HepG2 (cell line): Measurements from ENCODE around the gene CERS1. TPM values are rescaled to one million over a fixed set of nuclear protein-coding genes. Genes with fewer than 3 reads are reported as not detected.
A peak's percentile ranks its signal among the peaks of the same experiment; 100 is the strongest.
"Not testable (repeated sequence)": the region's sequence is repeated elsewhere in the genome, so short reads cannot be mapped to it uniquely, and the experiment has no call there.

ENCODE experiments used
- ATAC-seq: fragments of 200-7000 bp; cut with Tn5 transposase; 3 replicates; pipeline ENCODE4 v1.9.1; 2020; ENCODE audit warnings: mild to moderate bottlenecking, moderate library complexity
- BruUV-seq: library from RNA; stranded (reverse); fragments of 400-500 nt; replicated peaks from 2 replicates; lab custom pipeline; 2021; lab: Mats Ljungman, UMichigan
- CTCF ChIA-PET: fragments of 300-600 bp; formaldehyde crosslinking; extraction: SDS; loops from one replicate; lab custom pipeline; 2021; ENCODE audit warnings: low total read pairs, inconsistent platforms, low intra/inter-chr PET ratio; lab: Yijun Ruan, JAX
- POLR2A ChIA-PET: fragments of 350-600 bp; sonication (Branson Sonifier 250); formaldehyde crosslinking; loops from one replicate; lab custom pipeline; 2020; ENCODE audit warnings: antibody characterized with exemption, inconsistent platforms; lab: Yijun Ruan, JAX
- DNase-seq: peaks from one replicate; pipeline ENCODE4 v3.0.0-alpha.2; 2015; ENCODE audit warnings: low spot score
- FAIRE-seq: peaks from 3 replicates; lab custom pipeline; 2011; peaks lifted over from hg19 to GRCh38; lab: Jason Lieb, UNC
- H2AFZ ChIP-seq: one replicate; pipeline ENCODE4 v1.6.1; 2011; ENCODE audit warnings: low read length, inconsistent platforms
- H3K27ac ChIP-seq: fragments of 300-600 bp; 3 replicates; pipeline ENCODE4 v1.8.0; 2011; ENCODE audit warnings: mixed run types, mild to moderate bottlenecking, mixed read lengths, low read length, inconsistent platforms; ENCODE audit not compliant: insufficient read depth; ENCODE audit errors: extremely low read length
- H3K27me3 ChIP-seq, 2 experiments: fragments of 200-600 bp in 1 of 2; 2 replicates in 1 of 2; 3 replicates in 1 of 2; pipeline versions ENCODE4 v1.6.0 to v1.8.0; 2011; ENCODE audit warnings: low read length in 2 of 2, mild to moderate bottlenecking in 2 of 2, moderate library complexity in 2 of 2, inconsistent platforms in 1 of 2; ENCODE audit not compliant: insufficient read depth in 2 of 2, control insufficient read depth in 1 of 2
- H3K36me3 ChIP-seq, 2 experiments: fragments of 200-600 bp in 1 of 2; replicated peaks in 1 of 2; 2 replicates in 1 of 2; 3 replicates in 1 of 2; pipeline versions ENCODE4 v1.5.1 to v1.8.0; 2011; ENCODE audit warnings: low read length in 2 of 2, inconsistent platforms in 1 of 2; ENCODE audit not compliant: insufficient read depth in 2 of 2, control insufficient read depth in 1 of 2
- H3K4me1 ChIP-seq: 2 replicates; pipeline ENCODE4 v1.5.1; 2012; ENCODE audit warnings: low read length, inconsistent platforms; ENCODE audit not compliant: insufficient read depth
- H3K4me2 ChIP-seq: 2 replicates; pipeline ENCODE4 v1.6.0; 2011; ENCODE audit warnings: low read depth, low read length, inconsistent platforms
- H3K4me3 ChIP-seq, 3 experiments: fragments of 200-600 bp in 1 of 3; sonication (generic), shearing (Covaris generic) in 1 of 3; replicated peaks in 1 of 3; 2 replicates each; pipeline ENCODE4 v1.5.1; 2011 to 2016; ENCODE audit warnings: low read length in 3 of 3, inconsistent platforms in 2 of 3, low read depth in 2 of 3, mild to moderate bottlenecking in 2 of 3, control low read depth in 1 of 3, mixed read lengths in 1 of 3; ENCODE audit not compliant: insufficient read depth in 1 of 3
- H3K79me2 ChIP-seq: one replicate; pipeline ENCODE4 v1.6.1; 2011; ENCODE audit warnings: low read length, inconsistent platforms; ENCODE audit not compliant: insufficient read depth
- H3K9ac ChIP-seq: 2 replicates; pipeline ENCODE4 v1.6.0; 2011; ENCODE audit warnings: mild to moderate bottlenecking, low read depth, low read length, inconsistent platforms; ENCODE audit not compliant: insufficient read depth
- H3K9me3 ChIP-seq: 2 replicates; pipeline ENCODE4 v1.5.1; 2012; ENCODE audit warnings: mild to moderate bottlenecking, low read length
- H4K20me1 ChIP-seq: 2 replicates; pipeline ENCODE4 v1.6.0; 2011; ENCODE audit warnings: inconsistent platforms, mild to moderate bottlenecking, low read length, moderate library complexity; ENCODE audit not compliant: insufficient read depth
- AGO2 ChIP-seq: fragments of 200-400 bp; formaldehyde crosslinking; optimal IDR thresholded peaks from 2 replicates; pipeline ENCODE3; 2017; ENCODE audit warnings: mild to moderate bottlenecking, low read depth, low read length, moderate library complexity
- ATAD3A ChIP-seq: sonication (generic); formaldehyde crosslinking; IDR thresholded peaks from 2 replicates; pipeline ENCODE4 v1.4.0; 2020; ENCODE audit warnings: missing genetic modification reagents
- FOXC1 ChIP-seq: sonication (generic); formaldehyde crosslinking; IDR thresholded peaks from 2 replicates; pipeline ENCODE4 v1.8.0; 2022; ENCODE audit warnings: mild to moderate bottlenecking, missing genetic modification reagents, borderline replicate concordance
- GMEB2 ChIP-seq: IDR thresholded peaks from 2 replicates; pipeline ENCODE4 v1.6.1; 2016; ENCODE audit warnings: missing biosample characterization, missing genetic modification reagents, low read depth
- GZF1 ChIP-seq: sonication (generic); formaldehyde crosslinking; IDR thresholded peaks from 2 replicates; pipeline ENCODE4 v1.5.1; 2020; ENCODE audit warnings: mild to moderate bottlenecking, missing genetic modification reagents
- HES4 ChIP-seq: sonication (generic); formaldehyde crosslinking; IDR thresholded peaks from 2 replicates; pipeline ENCODE4 v1.9.0; 2021; ENCODE audit warnings: mild to moderate bottlenecking, missing genetic modification reagents, borderline replicate concordance
- KLF13 ChIP-seq: sonication (generic); formaldehyde crosslinking; IDR thresholded peaks from 2 replicates; pipeline ENCODE4 v1.4.0; 2020; ENCODE audit warnings: mild to moderate bottlenecking, missing genetic modification reagents
- RBFOX2 ChIP-seq: fragments of 200-400 bp; formaldehyde crosslinking; IDR thresholded peaks from 2 replicates; pipeline ENCODE4 v1.6.1; 2017; ENCODE audit warnings: low read depth, mild to moderate bottlenecking, low read length
- SRSF1 ChIP-seq: fragments of 200-400 bp; formaldehyde crosslinking; optimal IDR thresholded peaks from 2 replicates; pipeline ENCODE3; 2017; ENCODE audit warnings: mild to moderate bottlenecking, low read depth, low read length, moderate library complexity
- XBP1 ChIP-seq: sonication (generic); formaldehyde crosslinking; IDR thresholded peaks from 2 replicates; pipeline ENCODE4 v1.5.0; 2020; ENCODE audit warnings: missing genetic modification reagents
- ZBTB10 ChIP-seq: sonication (generic); formaldehyde crosslinking; IDR thresholded peaks from 2 replicates; pipeline ENCODE4 v1.4.0; 2020; ENCODE audit warnings: missing genetic modification reagents, borderline replicate concordance
- ZNF234 ChIP-seq: sonication (generic); formaldehyde crosslinking; conservative IDR thresholded peaks from 2 replicates; pipeline ENCODE4 v1.5.1; 2020; ENCODE audit warnings: mild to moderate bottlenecking, missing genetic modification reagents
- ZNF335 ChIP-seq: sonication (generic); formaldehyde crosslinking; IDR thresholded peaks from 2 replicates; pipeline ENCODE4 v1.4.0; 2020; ENCODE audit warnings: missing genetic modification reagents
- ZNF569 ChIP-seq: sonication (generic); formaldehyde crosslinking; IDR thresholded peaks from 2 replicates; pipeline ENCODE4 v1.5.0; 2020; ENCODE audit warnings: mild to moderate bottlenecking, missing genetic modification reagents, moderate library complexity, borderline replicate concordance
- ZNF570 ChIP-seq: sonication (generic); formaldehyde crosslinking; IDR thresholded peaks from 2 replicates; pipeline ENCODE4 v1.4.0; 2020; ENCODE audit warnings: mild to moderate bottlenecking, missing genetic modification reagents, borderline replicate concordance
- ZNF674 ChIP-seq: sonication (generic); formaldehyde crosslinking; IDR thresholded peaks from 2 replicates; pipeline ENCODE4 v1.5.0; 2020; ENCODE audit warnings: low read depth, mild to moderate bottlenecking, missing genetic modification reagents
- ZNF691 ChIP-seq: sonication (generic); formaldehyde crosslinking; IDR thresholded peaks from 2 replicates; pipeline ENCODE4 v1.4.0; 2020; ENCODE audit warnings: missing genetic modification reagents, low read depth, mild to moderate bottlenecking, borderline replicate concordance
- WGBS: methylation state at CpG from one replicate; pipeline ENCODE4 v1.1.6; 2017; ENCODE audit warnings: low lambda C conversion rate; 5-methylcytosine and 5-hydroxymethylcytosine counted together
- in situ Hi-C: cut with HindIII; loops from 2 replicates; pipeline ENCODE4 v1.10.0; 2017; ENCODE audit warnings: low pct_unique_long_range_greater_than_20kb; ENCODE audit not compliant: extremely low pct_ligation_motif_present
- intact Hi-C: fragments of 100-400 bp; cut with micrococcal nuclease; formaldehyde crosslinking; loops from one replicate; pipeline ENCODE4 v1.10.0; 2022; ENCODE audit not compliant: unreplicated experiment
- polyA plus RNA-seq, 8 experiments: library from polyadenylated mRNA; depleted of rRNA in 3 of 8; stranded (reverse) in 7 of 8; unstranded in 1 of 8; fragments of >200 nt; fragmentation: Illumina TruSeq in 4 of 8; extraction: Trizol in 4 of 8; gene quantifications; 2 replicates each; pipeline versions ENCODE4 v1.2.1 to v1.2.3, GENCODE V29; 2011 to 2016; ENCODE audit warnings: low read depth in 4 of 8, missing spikeins in 1 of 8, mixed read lengths in 1 of 8; ENCODE audit not compliant: insufficient read depth in 1 of 8
- total RNA-seq, 5 experiments: library from RNA; depleted of rRNA; stranded (reverse); fragments of >200 nt; fragmentation: Illumina TruSeq; extraction: Trizol; gene quantifications; 2 replicates each; pipeline ENCODE4 v1.2.3, GENCODE V29; 2016; ENCODE audit warnings: low read depth in 1 of 5

CERS1 gene
- total and polyA plus RNA-seq, 2 of the 13 experiments (the other 11 are each of a cell fraction or from before 2014, with no cell fraction given): 4.6 to 9.8 TPM

GRCh38 chr19:18903156-18904037 is 7.4 kb upstream of the CERS1 start (continued):
- TF ChIP-seq ZBTB10 (CRISPR knock-in tag): no peak
- peak; percentile 75 for TF ChIP-seq AGO2
- TF ChIP-seq ZNF674 (CRISPR knock-in tag): no peak
- 0 out of 2 replicates have a peak, but pooled peaks have one; percentile 42 for TF ChIP-seq RBFOX2
- no peak for TF ChIP-seq KLF13 (CRISPR knock-in tag)
- TF ChIP-seq ZNF234 (CRISPR knock-in tag): no peak
- no peak for TF ChIP-seq ZNF691
- TF ChIP-seq ATAD3A (CRISPR knock-in tag): no peak
- no peak for TF ChIP-seq GMEB2
- no peak for TF ChIP-seq XBP1 (CRISPR knock-in tag)
- no peak for TF ChIP-seq SRSF1
- no peak for TF ChIP-seq ZNF569 (CRISPR knock-in tag)
- no peak for TF ChIP-seq FOXC1 (CRISPR knock-in tag)
- TF ChIP-seq GZF1 (CRISPR knock-in tag): no peak
- no peak for TF ChIP-seq HES4 (CRISPR knock-in tag)
- no peak for TF ChIP-seq ZNF570 (CRISPR knock-in tag)
- TF ChIP-seq ZNF335 (CRISPR knock-in tag): no peak

GRCh38 chr19:18902519-18902918 is 6.6 kb upstream of the CERS1 start:
- H3K27ac ChIP-seq, intact Hi-C loops, H3K27me3 ChIP-seq, H3K79me2 ChIP-seq, DNase-seq, BruUV-seq, H3K4me3 ChIP-seq, H2AFZ ChIP-seq, CTCF ChIA-PET, H4K20me1 ChIP-seq, H3K9ac ChIP-seq, ATAC-seq, H3K4me2 ChIP-seq, FAIRE-seq, H3K9me3 ChIP-seq, in situ Hi-C loops: not testable (repeated sequence)
- whole genome bisulfite sequencing: 98% methylated on average over 5 of the region's 5 CpGs
- Histone ChIP-seq H3K36me3 (peaks cover 15 to 36% of the 10 kb centered on the region in 2 experiments), H3K4me1 (peaks cover 14% of the 10 kb centered on the region)
- POLR2A ChIA-PET: interaction anchor here (1.6 kb wide), 1 partner anchor 17 kb away, joined by 5 read pairs; the partner anchor contains the start of genes COPE and DDX49
